Activated CD4-positive, alpha-beta T cell treated with anti-CD3 and anti-CD28 coated beads, Interleukin-2, amount 50 U/mL, for 48 hours (primary cell): ENCODE results near the gene KRTAP4-16.
"Not testable (repeated sequence)": the region's sequence is repeated elsewhere in the genome, so short reads cannot be mapped to it uniquely, and the experiment has no call there.

Source experiments
- DNase-seq, 2 experiments: peaks; one replicate each; pipeline ENCODE4 v3.0.0-alpha.2; 2020

The KRTAP4-16 gene

GRCh38 chr17:41101586-41102259, at the start of gene KRTAP4-16:
Gene KRTAP4-16, minus strand, starts transcription at chr17:41102209. Its CDS starts 0 bp downstream, at chr17:41102209.
- no peak for DNase-seq

- no peak for DNase-seq
Observed at GRCh38 chr17:41151525-41151924, 49.5 kb upstream of the KRTAP4-16 start.

GRCh38 chr17:41150026-41150425, 48.0 kb upstream of the KRTAP4-16 start:
- no peak for DNase-seq

GRCh38 chr17:41149652-41149985, 47.6 kb upstream of the KRTAP4-16 start, which contains the start of gene KRTAP4-5:
Gene KRTAP4-5, minus strand, starts transcription at chr17:41149825. Its CDS starts 58 bp downstream, at chr17:41149767.
- no peak for DNase-seq

- not testable (repeated sequence) for DNase-seq
Observed at GRCh38 chr17:41148971-41149651, 47.1 kb upstream of the KRTAP4-16 start.

GRCh38 chr17:41147531-41148204, 45.7 kb upstream of the KRTAP4-16 start:
- no peak for DNase-seq

- no peak for DNase-seq
Observed at GRCh38 chr17:41145261-41145660, 43.3 kb upstream of the KRTAP4-16 start.

- no peak for DNase-seq
Observed at GRCh38 chr17:41144846-41145245, 42.8 kb upstream of the KRTAP4-16 start.

- DNase-seq: no peak
Observed at GRCh38 chr17:41141361-41141760, 39.4 kb upstream of the KRTAP4-16 start.

- DNase-seq: no peak
Observed at GRCh38 chr17:41140360-41141131, 38.5 kb upstream of the KRTAP4-16 start, which contains the start of gene KRTAP4-6. Gene KRTAP4-6, minus strand, starts transcription at chr17:41140544. Its CDS starts 57 bp downstream, at chr17:41140487.

- not testable (repeated sequence) for DNase-seq
Observed at GRCh38 chr17:41139865-41140264, 37.9 kb upstream of the KRTAP4-16 start.

- no peak for DNase-seq
Observed at GRCh38 chr17:41133880-41134735, 32.1 kb upstream of the KRTAP4-16 start.

- DNase-seq: no peak
Observed at GRCh38 chr17:41131979-41132378, 30.0 kb upstream of the KRTAP4-16 start.

GRCh38 chr17:41127371-41127770, 25.4 kb upstream of the KRTAP4-16 start:
- DNase-seq: no peak

- DNase-seq: no peak
Observed at GRCh38 chr17:41126412-41126811, 24.4 kb upstream of the KRTAP4-16 start.

GRCh38 chr17:41125064-41125463, 23.1 kb upstream of the KRTAP4-16 start:
- no peak for DNase-seq

- not testable (repeated sequence) for DNase-seq
Observed at GRCh38 chr17:41123991-41124371, 22.0 kb upstream of the KRTAP4-16 start, which contains the start of gene KRTAP4-12. Gene KRTAP4-12, minus strand, starts transcription at chr17:41124182. Its CDS starts 60 bp downstream, at chr17:41124122.

GRCh38 chr17:41123292-41123990, 21.4 kb upstream of the KRTAP4-16 start:
- DNase-seq: not testable (repeated sequence)

- no peak for DNase-seq
Observed at GRCh38 chr17:41121742-41122141, 19.7 kb upstream of the KRTAP4-16 start.

- DNase-seq: not testable (repeated sequence)
Observed at GRCh38 chr17:41119696-41120690, 18.0 kb upstream of the KRTAP4-16 start.
